Panc1 (cell line): Measurements from ENCODE around the gene PTPRR. TPM values are rescaled to one million over a fixed set of nuclear protein-coding genes. Genes with fewer than 3 reads are reported as not detected.

Experiments used
- ATAC-seq: fragments of 200-7000 bp; cut with Tn5 transposase; 2 replicates; pipeline ENCODE4 v1.9.1; 2020; ENCODE audit warnings: mild to moderate bottlenecking, moderate library complexity
- BruUV-seq: library from RNA; stranded (reverse); fragments of 400-500 nt; replicated peaks from 2 replicates; lab custom pipeline; 2021; lab: Mats Ljungman, UMichigan
- CTCF ChIA-PET: fragments of 300-600 bp; sonication (Branson Sonifier 250); formaldehyde crosslinking; loops from one replicate; lab custom pipeline; 2022; ENCODE audit warnings: antibody characterized with exemption; lab: Charles Lee
- POLR2A ChIA-PET: fragments of 300-600 bp; sonication (Branson Sonifier 250); formaldehyde crosslinking; loops from one replicate; lab custom pipeline; 2022; ENCODE audit warnings: antibody characterized with exemption; lab: Charles Lee
- DNase-seq: peaks from one replicate; pipeline ENCODE4 v3.0.0-alpha.2; 2010; ENCODE audit warnings: low read depth, low spot score
- H3K27ac ChIP-seq: 2 replicates; pipeline ENCODE4 v1.5.1; 2011; ENCODE audit warnings: mild to moderate bottlenecking, low read length, inconsistent platforms
- H3K27me3 ChIP-seq: fragments of 200-500 bp; sonication (Bioruptor generic); 2 replicates; pipeline ENCODE4 v1.6.0; 2014; ENCODE audit warnings: low read length, inconsistent platforms; ENCODE audit not compliant: control insufficient read depth, insufficient read depth
- H3K36me3 ChIP-seq: fragments of 200-500 bp; sonication (Bioruptor generic); 2 replicates; pipeline ENCODE4 v1.5.1; 2014; ENCODE audit warnings: inconsistent platforms, mild to moderate bottlenecking, low read length, moderate library complexity; ENCODE audit not compliant: control insufficient read depth, insufficient read depth
- H3K4me1 ChIP-seq: 2 replicates; pipeline ENCODE4 v1.5.1; 2011; ENCODE audit warnings: inconsistent platforms, mild to moderate bottlenecking, low read length, moderate library complexity; ENCODE audit not compliant: control insufficient read depth, insufficient read depth
- H3K4me3 ChIP-seq, 2 experiments: 2 replicates each; pipeline ENCODE4 v1.5.1; 2011 to 2012; ENCODE audit warnings: low read depth in 2 of 2, low read length in 2 of 2, mild to moderate bottlenecking in 2 of 2, inconsistent platforms in 1 of 2, moderate library complexity in 1 of 2
- H3K9me3 ChIP-seq: fragments of 200-500 bp; sonication (Bioruptor generic); 2 replicates; pipeline ENCODE4 v1.5.1; 2014; ENCODE audit warnings: low read depth, mild to moderate bottlenecking, inconsistent platforms, low read length, moderate library complexity; ENCODE audit not compliant: control insufficient read depth, insufficient read depth
- POLR2AphosphoS5 ChIP-seq: IDR thresholded peaks from 2 replicates; pipeline ENCODE4 v1.6.1; 2012; ENCODE audit warnings: mild to moderate bottlenecking, low read depth, low read length, moderate library complexity
- SIN3A ChIP-seq: IDR thresholded peaks from 2 replicates; pipeline ENCODE4 v1.6.1; 2012; ENCODE audit warnings: low read depth, mild to moderate bottlenecking, low read length, moderate library complexity, borderline replicate concordance; ENCODE audit not compliant: insufficient read depth
- TCF7L2 ChIP-seq: IDR thresholded peaks from 2 replicates; pipeline ENCODE4 v1.6.1; 2011; ENCODE audit warnings: mild to moderate bottlenecking, low read depth, low read length, inconsistent platforms
- in situ Hi-C: cut with HindIII; loops from 2 replicates; pipeline ENCODE4 v1.10.0; 2016; ENCODE audit warnings: low sequenced_read_pairs, low pct_unique_long_range_greater_than_20kb
- intact Hi-C: fragments of 100-400 bp; cut with micrococcal nuclease; formaldehyde crosslinking; loops from one replicate; pipeline ENCODE4 v1.10.0; 2022; ENCODE audit not compliant: unreplicated experiment
- total RNA-seq: library from RNA; stranded (reverse); gene quantifications from one replicate; pipeline ENCODE4 v1.2.1, GENCODE V29; 2021; ENCODE audit not compliant: unreplicated experiment
- TF ChIP-seq, protein P1 (sequence below): fragments of 450-650 bp; IDR thresholded peaks from 2 replicates; pipeline ENCODE4 v1.5.1; 2017; ENCODE audit warnings: mild to moderate bottlenecking
- TF ChIP-seq, protein P2 (sequence below), 2 experiments: IDR thresholded peaks; 2 replicates each; pipeline ENCODE4 v1.6.1; 2011 to 2012; ENCODE audit warnings: low read depth in 2 of 2, control low read depth in 1 of 2, low read length in 1 of 2, mild to moderate bottlenecking in 1 of 2, moderate library complexity in 1 of 2; ENCODE audit not compliant: insufficient read depth in 1 of 2

Gene PTPRR
- total RNA-seq, 1 experiment from 2014 or later, result not detected

DNA sequence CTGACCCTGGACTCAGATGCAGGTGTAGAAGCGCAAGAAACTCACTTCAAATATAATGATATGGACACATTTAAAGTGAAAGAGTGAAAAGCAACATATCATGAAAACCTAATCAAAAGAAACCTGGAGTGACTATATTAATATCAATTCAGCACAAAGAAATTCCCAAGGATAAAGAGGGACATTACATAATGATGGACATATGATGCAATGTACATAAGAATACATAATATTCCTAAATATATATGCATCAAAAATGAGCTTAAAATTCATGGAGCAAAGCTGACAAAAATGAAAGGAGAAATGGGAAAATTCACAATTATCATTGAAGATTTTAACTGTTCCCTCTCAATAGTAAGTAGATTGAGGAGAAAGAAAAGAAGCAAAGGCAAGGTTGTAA is 24.6 kb downstream of the PTPRR start:
- no peak overlapping the region for H3K4me3 ChIP-seq
- ChIA-PET CTCF (no interaction called here), POLR2A (no interaction called here)
- in situ Hi-C loops (no loop called here), intact Hi-C loops (no loop called here)
- H3K36me3 ChIP-seq, result no peaks in the 10 kb centered on the region
- TF ChIP-seq SIN3A (no peak), POLR2AphosphoS5 (no peak), TCF7L2 (no peak)
- TF ChIP-seq, protein P1, sequence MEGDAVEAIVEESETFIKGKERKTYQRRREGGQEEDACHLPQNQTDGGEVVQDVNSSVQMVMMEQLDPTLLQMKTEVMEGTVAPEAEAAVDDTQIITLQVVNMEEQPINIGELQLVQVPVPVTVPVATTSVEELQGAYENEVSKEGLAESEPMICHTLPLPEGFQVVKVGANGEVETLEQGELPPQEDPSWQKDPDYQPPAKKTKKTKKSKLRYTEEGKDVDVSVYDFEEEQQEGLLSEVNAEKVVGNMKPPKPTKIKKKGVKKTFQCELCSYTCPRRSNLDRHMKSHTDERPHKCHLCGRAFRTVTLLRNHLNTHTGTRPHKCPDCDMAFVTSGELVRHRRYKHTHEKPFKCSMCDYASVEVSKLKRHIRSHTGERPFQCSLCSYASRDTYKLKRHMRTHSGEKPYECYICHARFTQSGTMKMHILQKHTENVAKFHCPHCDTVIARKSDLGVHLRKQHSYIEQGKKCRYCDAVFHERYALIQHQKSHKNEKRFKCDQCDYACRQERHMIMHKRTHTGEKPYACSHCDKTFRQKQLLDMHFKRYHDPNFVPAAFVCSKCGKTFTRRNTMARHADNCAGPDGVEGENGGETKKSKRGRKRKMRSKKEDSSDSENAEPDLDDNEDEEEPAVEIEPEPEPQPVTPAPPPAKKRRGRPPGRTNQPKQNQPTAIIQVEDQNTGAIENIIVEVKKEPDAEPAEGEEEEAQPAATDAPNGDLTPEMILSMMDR, result no peak
- TF ChIP-seq, protein P2, sequence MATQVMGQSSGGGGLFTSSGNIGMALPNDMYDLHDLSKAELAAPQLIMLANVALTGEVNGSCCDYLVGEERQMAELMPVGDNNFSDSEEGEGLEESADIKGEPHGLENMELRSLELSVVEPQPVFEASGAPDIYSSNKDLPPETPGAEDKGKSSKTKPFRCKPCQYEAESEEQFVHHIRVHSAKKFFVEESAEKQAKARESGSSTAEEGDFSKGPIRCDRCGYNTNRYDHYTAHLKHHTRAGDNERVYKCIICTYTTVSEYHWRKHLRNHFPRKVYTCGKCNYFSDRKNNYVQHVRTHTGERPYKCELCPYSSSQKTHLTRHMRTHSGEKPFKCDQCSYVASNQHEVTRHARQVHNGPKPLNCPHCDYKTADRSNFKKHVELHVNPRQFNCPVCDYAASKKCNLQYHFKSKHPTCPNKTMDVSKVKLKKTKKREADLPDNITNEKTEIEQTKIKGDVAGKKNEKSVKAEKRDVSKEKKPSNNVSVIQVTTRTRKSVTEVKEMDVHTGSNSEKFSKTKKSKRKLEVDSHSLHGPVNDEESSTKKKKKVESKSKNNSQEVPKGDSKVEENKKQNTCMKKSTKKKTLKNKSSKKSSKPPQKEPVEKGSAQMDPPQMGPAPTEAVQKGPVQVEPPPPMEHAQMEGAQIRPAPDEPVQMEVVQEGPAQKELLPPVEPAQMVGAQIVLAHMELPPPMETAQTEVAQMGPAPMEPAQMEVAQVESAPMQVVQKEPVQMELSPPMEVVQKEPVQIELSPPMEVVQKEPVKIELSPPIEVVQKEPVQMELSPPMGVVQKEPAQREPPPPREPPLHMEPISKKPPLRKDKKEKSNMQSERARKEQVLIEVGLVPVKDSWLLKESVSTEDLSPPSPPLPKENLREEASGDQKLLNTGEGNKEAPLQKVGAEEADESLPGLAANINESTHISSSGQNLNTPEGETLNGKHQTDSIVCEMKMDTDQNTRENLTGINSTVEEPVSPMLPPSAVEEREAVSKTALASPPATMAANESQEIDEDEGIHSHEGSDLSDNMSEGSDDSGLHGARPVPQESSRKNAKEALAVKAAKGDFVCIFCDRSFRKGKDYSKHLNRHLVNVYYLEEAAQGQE (IDR thresholded peaks at IDR 0.05; ENCODE audit: insufficient read depth in 1 of 2, low read depth in 2 of 2, low read length in 1 of 2), result no peak
- no peak for DNase-seq
- H3K4me1 ChIP-seq, result no peaks in the 10 kb centered on the region
- H3K9me3 ChIP-seq, result no peaks in the 10 kb centered on the region
- ATAC-seq, result no peak
- no peak overlapping the region for H3K27ac ChIP-seq
- no TSS peak for BruUV-seq
- no peaks in the 10 kb centered on the region for H3K27me3 ChIP-seq

DNA sequence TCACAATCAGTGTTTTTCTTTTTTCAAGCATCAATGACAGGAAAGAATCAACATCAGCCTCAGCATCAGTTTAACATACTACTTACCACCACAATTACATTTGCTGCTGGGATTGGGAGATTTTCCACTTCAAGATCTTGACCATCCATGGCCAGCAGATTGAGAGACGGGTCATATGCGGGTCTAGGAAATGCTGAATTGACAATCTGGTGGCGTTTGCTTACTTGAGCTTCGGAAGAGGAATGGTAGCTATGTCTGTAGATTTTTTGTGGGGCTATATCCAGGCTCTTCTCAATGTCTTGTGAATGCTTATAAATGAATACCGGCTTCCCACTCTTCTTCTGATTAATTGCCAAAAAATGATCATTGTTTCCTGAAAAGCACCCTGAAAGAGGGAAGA is 27.9 kb downstream of the PTPRR start:
- no TSS peak for BruUV-seq
- no peaks in the 10 kb centered on the region for H3K9me3 ChIP-seq
- no peaks in the 10 kb centered on the region for H3K36me3 ChIP-seq
- H3K4me3 ChIP-seq, result no peak overlapping the region
- POLR2A ChIA-PET, result no interaction called here
- CTCF ChIA-PET, result no interaction called here
- ATAC-seq (no peak), DNase-seq (no peak)
- no peak overlapping the region for H3K27ac ChIP-seq
- in situ Hi-C loops (no loop called here), intact Hi-C loops (no loop called here)
- H3K4me1 ChIP-seq, result no peaks in the 10 kb centered on the region
- no peaks in the 10 kb centered on the region for H3K27me3 ChIP-seq
- TF ChIP-seq POLR2AphosphoS5 (no peak), TCF7L2 (no peak), SIN3A (no peak)
- TF ChIP-seq, protein P2 (IDR thresholded peaks at IDR 0.05; ENCODE audit: insufficient read depth in 1 of 2, low read depth in 2 of 2, low read length in 1 of 2), result no peak
- TF ChIP-seq, protein P1, result no peak
